Adrenal gland (tissue), 12 donors: ENCODE measurements around the gene ZCWPW1. TPM values are rescaled to one million over a fixed set of nuclear protein-coding genes. Genes with fewer than 3 reads are reported as not detected.
"Not testable (repeated sequence)": the region's sequence is repeated elsewhere in the genome, so short reads cannot be mapped to it uniquely, and the experiment has no call there.

Experiments used
- DNase-seq, 7 donors: peaks; one replicate each; pipeline ENCODE4 v3.0.0-alpha.2; 2019 to 2020
- H3K27ac ChIP-seq, 5 donors: fragments of 200-600 bp; sonication (generic) in 4 of 5; 1 replicate in 3 of 5; 2 replicates in 2 of 5; pipeline versions ENCODE4 v1.5.1 to v1.8.0; 2016 to 2020; ENCODE audit warnings: mild to moderate bottlenecking in 1 of 5
- H3K27me3 ChIP-seq: fragments of 200-600 bp; 2 replicates; pipeline ENCODE4 v1.8.0; 2021
- H3K36me3 ChIP-seq, 2 donors: fragments of 200-600 bp; replicated peaks in 1 of 2; 1 replicate in 1 of 2; 2 replicates in 1 of 2; pipeline versions ENCODE4 v1.5.1 to v1.8.0; 2018 to 2022
- H3K4me1 ChIP-seq, 2 donors: fragments of 200-600 bp; replicated peaks in 1 of 2; 1 replicate in 1 of 2; 2 replicates in 1 of 2; pipeline versions ENCODE4 v1.5.1 to v1.8.0; 2018 to 2021
- H3K4me3 ChIP-seq, 4 donors: fragments of 200-600 bp; sonication (generic) in 3 of 4; one replicate each; pipeline ENCODE4 v1.5.1; 2016 to 2018
- H3K9me3 ChIP-seq, 3 donors: fragments of 200-600 bp; sonication (generic) in 1 of 3; replicated peaks in 1 of 3; 1 replicate in 2 of 3; 2 replicates in 1 of 3; pipeline versions ENCODE4 v1.5.1 to v1.8.0; 2016 to 2021
- CTCF ChIP-seq, 6 experiments: fragments of 450-650 bp in 4 of 6; fragments of 200-600 bp in 2 of 6; sonication (generic) in 1 of 6; IDR thresholded peaks; 1 replicate in 5 of 6; 2 replicates in 1 of 6; pipeline versions ENCODE4 v1.5.1 to v1.8.0; 2016 to 2021; ENCODE audit warnings: antibody characterized with exemption in 6 of 6, mild to moderate bottlenecking in 2 of 6, moderate library complexity in 1 of 6
- POLR2A ChIP-seq, 2 donors: fragments of 450-650 bp; IDR thresholded peaks; one replicate each; pipeline ENCODE4 v1.6.1; 2017; ENCODE audit warnings: antibody characterized with exemption in 2 of 2, mild to moderate bottlenecking in 2 of 2, moderate library complexity in 1 of 2
- WGBS, 4 donors: extraction: QIAGEN DNeasy Blood & Tissue Kit in 2 of 4; methylation state at CpG; one replicate each; pipeline versions ENCODE4 v1.1.5 to v1.1.7; 2013 to 2017; 5-methylcytosine and 5-hydroxymethylcytosine counted together
- intact Hi-C, 2 donors: fragments of 100-400 bp; cut with DNase I; formaldehyde crosslinking; loops; one replicate each; pipeline versions ENCODE4 v1.14.1 to v1.15.0; 2022 to 2023
- polyA plus RNA-seq, 3 donors: library from polyadenylated mRNA; stranded (reverse); fragments of 200-250 nt in 2 of 3; fragments of 350-450 nt in 1 of 3; fragmentation: Illumina TruSeq in 1 of 3; extraction: RNeasy Lipid Tissue Mini Kit (QIAGEN cat#74804) in 1 of 3; gene quantifications; one replicate each; pipeline ENCODE4 v1.2.3, GENCODE V29; 2013 to 2014
- total RNA-seq, 9 donors: library from RNA; depleted of rRNA in 4 of 9; stranded (reverse); fragments of >200 nt in 4 of 9; fragments of 120-200 nt in 1 of 9; fragmentation: NEBNext Ultra II Directional in 1 of 9; extraction: Animal tissue kit (Norgen Biotek cat#: 25700) in 1 of 9; gene quantifications; one replicate each; pipeline versions ENCODE4 v1.1.0 to v1.2.4, GENCODE V29; 2013 to 2023
- donor health status: healthy with polysubstance abuse.
- donor health status: Bipolar disorder and iron deficiency.
- donor health status: DM: yes; HTN: yes; CAD: no.
- donor health status: DM: no; HTN: no; CAD: no.
- donor health status: DM: no; HTN: no; CAD: no.
- donor health status: DM: yes; HTN: yes; CAD: no.

ZCWPW1 gene
- total and polyA plus RNA-seq, 12 donors = 1.0 to 20.2 (median 4.7) TPM

GRCh38 chr7:100386940-100387339 is 41.6 kb downstream of the ZCWPW1 start:
- Histone ChIP-seq H3K27ac (no peak overlapping the region), H3K4me3 (no peak overlapping the region), H3K27me3 (no peaks in the 10 kb centered on the region), H3K36me3 (no peaks in the 10 kb centered on the region), H3K9me3 (no peaks in the 10 kb centered on the region), H3K4me1 (peaks cover 0 to 6% of the 10 kb centered on the region in 2 donors)
- no peak for DNase-seq
- intact Hi-C loops = no loop called here
- WGBS, 4 donors = 42 to 51% (median 43%) methylated on average over 5 of the region's 5 CpGs
- TF ChIP-seq CTCF (IDR thresholded peaks at IDR 0.05) (no peak), POLR2A (IDR thresholded peaks at IDR 0.05) (no peak)

- Histone ChIP-seq H3K4me3 (no peak overlapping the region), H3K4me1 (peaks cover 0 to 6% of the 10 kb centered on the region in 2 donors), H3K36me3 (no peaks in the 10 kb centered on the region), H3K27me3 (no peaks in the 10 kb centered on the region), H3K9me3 (no peaks in the 10 kb centered on the region), H3K27ac (peak overlapping the region in 1 of 5 donors; percentile 23)
- TF ChIP-seq POLR2A (IDR thresholded peaks at IDR 0.05) (no peak), CTCF (IDR thresholded peaks at IDR 0.05) (no peak)
- DNase-seq = no peak
- WGBS, 4 donors = 71 to 74% (median 74%) methylated on average over 6 of the region's 6 CpGs
- intact Hi-C loops = no loop called here
Observed at GRCh38 chr7:100384628-100385294, 43.7 kb downstream of the ZCWPW1 start.

- H3K4me3 ChIP-seq, DNase-seq: not testable (repeated sequence)
Observed at GRCh38 chr7:100382234-100382853, 46.2 kb downstream of the ZCWPW1 start.

GRCh38 chr7:100381531-100382233 is 46.8 kb downstream of the ZCWPW1 start:
- intact Hi-C loops, H3K4me3 ChIP-seq, H3K9me3 ChIP-seq, H3K4me1 ChIP-seq, H3K27ac ChIP-seq, H3K27me3 ChIP-seq, DNase-seq, H3K36me3 ChIP-seq: not testable (repeated sequence)
- WGBS, 4 donors = 78 to 93% (median 85%) methylated on average over 28 to 49 of the region's 49 CpGs

More at GRCh38 chr7:100382234-100382853, 46.2 kb downstream of the ZCWPW1 start:
- H3K4me1 ChIP-seq, H3K27me3 ChIP-seq, H3K36me3 ChIP-seq, H3K9me3 ChIP-seq, intact Hi-C loops: not testable (repeated sequence)
- H3K27ac ChIP-seq = peak overlapping the region in 1 of 5 donors; percentile 52
- 72 to 94% (median 77%) methylated on average over 8 of the region's 8 CpGs for WGBS, 4 donors

- intact Hi-C loops = no loop called here
- Histone ChIP-seq H3K27ac (peak overlapping the region in 2 of 5 donors; percentile 53 to 54), H3K36me3 (no peaks in the 10 kb centered on the region), H3K9me3 (no peaks in the 10 kb centered on the region), H3K4me3 (no peak overlapping the region), H3K4me1 (peaks cover 0 to 8% of the 10 kb centered on the region in 2 donors), H3K27me3 (no peaks in the 10 kb centered on the region)
- no peak for TF ChIP-seq POLR2A (IDR thresholded peaks at IDR 0.05)
- no peak for TF ChIP-seq CTCF (IDR thresholded peaks at IDR 0.05)
- no peak for DNase-seq
- WGBS, 4 donors = 64 to 79% (median 77%) methylated on average over 4 of the region's 4 CpGs
Observed at GRCh38 chr7:100380196-100380595, 48.3 kb downstream of the ZCWPW1 start.
